Osteoblast (primary cell): ENCODE results near the gene PLAAT5. TPM values are rescaled to one million over a fixed set of nuclear protein-coding genes. Genes with fewer than 3 reads are reported as not detected.

Experiments used
- DNase-seq: peaks from one replicate; pipeline ENCODE4 v3.0.0; 2011; ENCODE audit warnings: low spot score, mixed read lengths; ENCODE audit not compliant: insufficient read length; ENCODE audit errors: missing footprints
- H2AFZ ChIP-seq: 2 replicates; pipeline ENCODE4 v1.6.0; 2011; ENCODE audit warnings: mild to moderate bottlenecking, low read length
- H3K27ac ChIP-seq: 2 replicates; pipeline ENCODE4 v1.5.1; 2011; ENCODE audit warnings: mild to moderate bottlenecking, low read depth, low read length, moderate library complexity
- H3K27me3 ChIP-seq: 2 replicates; pipeline ENCODE4 v1.6.0; 2012; ENCODE audit warnings: mild to moderate bottlenecking, control low read depth, inconsistent platforms, low read length, moderate library complexity; ENCODE audit not compliant: insufficient read depth
- H3K36me3 ChIP-seq: 2 replicates; pipeline ENCODE4 v1.5.1; 2011; ENCODE audit warnings: mild to moderate bottlenecking, low read length, control low read depth, moderate library complexity; ENCODE audit not compliant: insufficient read depth
- H3K4me1 ChIP-seq: 2 replicates; pipeline ENCODE4 v1.5.1; 2011; ENCODE audit warnings: mild to moderate bottlenecking, low read length, control low read depth, moderate library complexity; ENCODE audit not compliant: insufficient read depth
- H3K4me2 ChIP-seq: 2 replicates; pipeline ENCODE4 v1.6.0; 2011; ENCODE audit warnings: mild to moderate bottlenecking, low read length; ENCODE audit not compliant: insufficient read depth
- H3K4me3 ChIP-seq: fragments of 200-600 bp; sonication (generic); 3 replicates; pipeline ENCODE4 v1.5.1; 2012; ENCODE audit warnings: mild to moderate bottlenecking, low read length, inconsistent platforms; ENCODE audit not compliant: insufficient read depth
- H3K79me2 ChIP-seq: 2 replicates; pipeline ENCODE4 v1.6.0; 2012; ENCODE audit warnings: mild to moderate bottlenecking, low read length, control low read depth, inconsistent platforms; ENCODE audit not compliant: insufficient read depth
- H3K9me3 ChIP-seq: 2 replicates; pipeline ENCODE4 v1.5.1; 2011; ENCODE audit warnings: low read depth, low read length, control low read depth
- H4K20me1 ChIP-seq: 2 replicates; pipeline ENCODE4 v1.6.0; 2012; ENCODE audit warnings: mild to moderate bottlenecking, low read length, control low read depth; ENCODE audit not compliant: insufficient read depth
- CTCF ChIP-seq: IDR thresholded peaks from 2 replicates; pipeline ENCODE4 v1.5.1; 2011; ENCODE audit warnings: mild to moderate bottlenecking, low read depth, low read length, moderate library complexity; ENCODE audit errors: extremely low read depth
- total RNA-seq: library from RNA; depleted of rRNA; stranded (reverse); fragments of >200 nt; gene quantifications from 2 replicates; pipeline ENCODE4 v1.2.3, GENCODE V29; 2012

The PLAAT5 gene
- total RNA-seq, 1 donor = not detected

- no peak for TF ChIP-seq CTCF
- Histone ChIP-seq H3K27ac (no peak overlapping the region), H4K20me1 (no peaks in the 10 kb centered on the region), H3K79me2 (no peaks in the 10 kb centered on the region), H3K27me3 (no peaks in the 10 kb centered on the region), H3K4me2 (no peak overlapping the region), H2AFZ (no peak overlapping the region), H3K4me1 (no peaks in the 10 kb centered on the region), H3K4me3 (no peak overlapping the region), H3K9me3 (no peaks in the 10 kb centered on the region), H3K36me3 (no peaks in the 10 kb centered on the region)
- no peak for DNase-seq
Measured at GRCh38 chr11:63518548-63518947, 27.6 kb upstream of the PLAAT5 start.

- Histone ChIP-seq H3K4me3 (no peak overlapping the region), H3K27me3 (no peaks in the 10 kb centered on the region), H3K4me1 (no peaks in the 10 kb centered on the region), H4K20me1 (no peaks in the 10 kb centered on the region), H3K9me3 (no peaks in the 10 kb centered on the region), H3K27ac (no peak overlapping the region), H3K4me2 (no peak overlapping the region), H2AFZ (no peak overlapping the region), H3K36me3 (no peaks in the 10 kb centered on the region), H3K79me2 (no peaks in the 10 kb centered on the region)
- no peak for TF ChIP-seq CTCF
- DNase-seq = no peak
Measured at GRCh38 chr11:63517156-63517555, 26.2 kb upstream of the PLAAT5 start.

- H3K27ac ChIP-seq = no peak overlapping the region
- H3K9me3 ChIP-seq = no peaks in the 10 kb centered on the region
- no peaks in the 10 kb centered on the region for H3K79me2 ChIP-seq
- H3K36me3 ChIP-seq = no peaks in the 10 kb centered on the region
- DNase-seq = no peak
- peaks cover 3% of the 10 kb centered on the region for H3K4me1 ChIP-seq
- TF ChIP-seq CTCF = no peak
- no peak overlapping the region for H3K4me3 ChIP-seq
- H2AFZ ChIP-seq = no peak overlapping the region
- no peak overlapping the region for H3K4me2 ChIP-seq
- no peaks in the 10 kb centered on the region for H3K27me3 ChIP-seq
- H4K20me1 ChIP-seq = no peaks in the 10 kb centered on the region
Measured at GRCh38 chr11:63516109-63516508, 25.1 kb upstream of the PLAAT5 start.

GRCh38 chr11:63512816-63513215 is 21.8 kb upstream of the PLAAT5 start:
- Histone ChIP-seq H3K4me1 (peaks cover 12% of the 10 kb centered on the region), H4K20me1 (no peaks in the 10 kb centered on the region), H3K4me2 (no peak overlapping the region), H3K36me3 (no peaks in the 10 kb centered on the region), H3K9me3 (no peaks in the 10 kb centered on the region), H2AFZ (no peak overlapping the region), H3K27ac (no peak overlapping the region), H3K27me3 (peaks cover 6% of the 10 kb centered on the region), H3K4me3 (no peak overlapping the region), H3K79me2 (no peaks in the 10 kb centered on the region)
- TF ChIP-seq CTCF = no peak
- DNase-seq = no peak
